Skin epidermis (tissue), 12 donors: ENCODE measurements around the gene INTS12.
"Not testable (repeated sequence)": the region's sequence is repeated elsewhere in the genome, so short reads cannot be mapped to it uniquely, and the experiment has no call there.

Experiments
- H3K27ac ChIP-seq, 21 experiments: fragments of 200-600 bp; sonication (generic) in 11 of 21; one replicate each; pipeline ENCODE4 v1.5.0; 2020; ENCODE audit warnings: mild to moderate bottlenecking in 3 of 21, inconsistent platforms in 2 of 21, moderate library complexity in 2 of 21
- H3K4me3 ChIP-seq, 7 experiments: fragments of 200-600 bp; sonication (generic) in 2 of 7; one replicate each; pipeline ENCODE4 v1.5.0; 2020; ENCODE audit warnings: inconsistent platforms in 2 of 7, mild to moderate bottlenecking in 2 of 7, moderate library complexity in 1 of 7

The INTS12 gene

GRCh38 chr4:105708181-105709080, at the start of gene INTS12, which contains the start of gene GSTCD:
Gene INTS12 (minus strand): TSS chr4:105708689. CDS start chr4:105700005, 8,684 bp downstream.
Gene GSTCD (plus strand): TSS chr4:105708784. CDS start chr4:105717614, 8,830 bp downstream.
- peak within 1 kb of the TSS; percentile 67 to 87 (median 81) for H3K4me3 ChIP-seq
- peak within 1 kb of the TSS; percentile 43 to 94 (median 88) for H3K27ac ChIP-seq

GRCh38 chr4:105755375-105755774, 46.9 kb upstream of the INTS12 start:
- H3K27ac ChIP-seq = no peak overlapping the region
- H3K4me3 ChIP-seq = no peak overlapping the region

GRCh38 chr4:105753361-105753760, 44.9 kb upstream of the INTS12 start:
- Histone ChIP-seq H3K4me3 (no peak overlapping the region), H3K27ac (no peak overlapping the region)

GRCh38 chr4:105751718-105752299, 43.3 kb upstream of the INTS12 start:
- Histone ChIP-seq H3K4me3 (no peak overlapping the region), H3K27ac (no peak overlapping the region)

GRCh38 chr4:105748222-105748621, 39.7 kb upstream of the INTS12 start:
- Histone ChIP-seq H3K4me3 (no peak overlapping the region), H3K27ac (no peak overlapping the region)

GRCh38 chr4:105741548-105741947, 33.1 kb upstream of the INTS12 start:
- Histone ChIP-seq H3K4me3 (no peak overlapping the region), H3K27ac (no peak overlapping the region)

GRCh38 chr4:105735217-105735616, 26.7 kb upstream of the INTS12 start:
- H3K27ac ChIP-seq, H3K4me3 ChIP-seq: not testable (repeated sequence)

- not testable (repeated sequence) for H3K4me3 ChIP-seq, H3K27ac ChIP-seq
Observed at GRCh38 chr4:105729895-105730294, 21.4 kb upstream of the INTS12 start.

GRCh38 chr4:105725623-105726022, 17.1 kb upstream of the INTS12 start:
- Histone ChIP-seq H3K27ac (no peak overlapping the region), H3K4me3 (no peak overlapping the region)

- no peak overlapping the region for H3K27ac ChIP-seq
- H3K4me3 ChIP-seq = no peak overlapping the region
Observed at GRCh38 chr4:105719204-105719603, 10.7 kb upstream of the INTS12 start.

GRCh38 chr4:105715692-105716278, 7.3 kb upstream of the INTS12 start:
- Histone ChIP-seq H3K27ac (no peak overlapping the region), H3K4me3 (no peak overlapping the region)

- no peak overlapping the region for H3K4me3 ChIP-seq
- no peak overlapping the region for H3K27ac ChIP-seq
Observed at GRCh38 chr4:105714932-105715331, 6.4 kb upstream of the INTS12 start.

GRCh38 chr4:105714071-105714521, 5.6 kb upstream of the INTS12 start:
- Histone ChIP-seq H3K27ac (no peak overlapping the region), H3K4me3 (no peak overlapping the region)

GRCh38 chr4:105712766-105713165, 4.3 kb upstream of the INTS12 start:
- no peak overlapping the region for H3K4me3 ChIP-seq
- no peak overlapping the region for H3K27ac ChIP-seq

- H3K4me3 ChIP-seq = no peak overlapping the region
- H3K27ac ChIP-seq = no peak overlapping the region
Observed at GRCh38 chr4:105710678-105711077, 2.2 kb upstream of the INTS12 start.

- no peak overlapping the region for H3K4me3 ChIP-seq
- no peak overlapping the region for H3K27ac ChIP-seq
Observed at GRCh38 chr4:105710012-105710600, 1.6 kb upstream of the INTS12 start.

- H3K4me3 ChIP-seq = peak overlapping the region; percentile 67 to 87 (median 81)
- H3K27ac ChIP-seq = peak overlapping the region in 20 of 21 experiments; percentile 67 to 94 (median 88)
Observed at GRCh38 chr4:105709081-105709450, 577 bp upstream of the INTS12 start.

GRCh38 chr4:105707782-105708180, 708 bp downstream of the INTS12 start:
- peak overlapping the region; percentile 67 to 87 (median 81) for H3K4me3 ChIP-seq
- H3K27ac ChIP-seq = peak overlapping the region in 20 of 21 experiments; percentile 67 to 94 (median 88)

- no peak overlapping the region for H3K27ac ChIP-seq
- no peak overlapping the region for H3K4me3 ChIP-seq
Observed at GRCh38 chr4:105698607-105699006, 9.9 kb downstream of the INTS12 start.

- not testable (repeated sequence) for H3K4me3 ChIP-seq, H3K27ac ChIP-seq
Observed at GRCh38 chr4:105695832-105696231, 12.7 kb downstream of the INTS12 start.
